Measurements from ENCODE around the gene DOCK1.

DNA sequence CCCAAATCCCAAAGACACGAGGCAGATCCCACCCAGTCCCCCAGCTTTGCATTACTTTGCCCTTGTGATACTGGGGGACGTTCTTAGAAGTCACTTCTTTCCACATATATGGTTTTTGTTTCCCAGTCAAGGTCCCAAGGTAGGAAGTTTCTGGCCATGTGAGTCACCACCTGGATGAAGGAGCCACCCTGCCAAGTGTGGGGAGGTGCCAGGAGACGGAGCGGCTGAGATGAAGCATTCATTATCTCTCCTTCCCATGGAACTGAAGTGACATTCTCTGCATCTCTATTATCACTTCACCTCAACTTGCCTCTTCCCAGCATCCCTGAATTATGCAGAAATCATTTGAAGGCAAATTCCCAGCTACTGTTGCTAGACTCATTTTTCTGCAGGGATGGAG, 427.4 kb downstream of the DOCK1 start:
- TF ChIP-seq, protein P1, sequence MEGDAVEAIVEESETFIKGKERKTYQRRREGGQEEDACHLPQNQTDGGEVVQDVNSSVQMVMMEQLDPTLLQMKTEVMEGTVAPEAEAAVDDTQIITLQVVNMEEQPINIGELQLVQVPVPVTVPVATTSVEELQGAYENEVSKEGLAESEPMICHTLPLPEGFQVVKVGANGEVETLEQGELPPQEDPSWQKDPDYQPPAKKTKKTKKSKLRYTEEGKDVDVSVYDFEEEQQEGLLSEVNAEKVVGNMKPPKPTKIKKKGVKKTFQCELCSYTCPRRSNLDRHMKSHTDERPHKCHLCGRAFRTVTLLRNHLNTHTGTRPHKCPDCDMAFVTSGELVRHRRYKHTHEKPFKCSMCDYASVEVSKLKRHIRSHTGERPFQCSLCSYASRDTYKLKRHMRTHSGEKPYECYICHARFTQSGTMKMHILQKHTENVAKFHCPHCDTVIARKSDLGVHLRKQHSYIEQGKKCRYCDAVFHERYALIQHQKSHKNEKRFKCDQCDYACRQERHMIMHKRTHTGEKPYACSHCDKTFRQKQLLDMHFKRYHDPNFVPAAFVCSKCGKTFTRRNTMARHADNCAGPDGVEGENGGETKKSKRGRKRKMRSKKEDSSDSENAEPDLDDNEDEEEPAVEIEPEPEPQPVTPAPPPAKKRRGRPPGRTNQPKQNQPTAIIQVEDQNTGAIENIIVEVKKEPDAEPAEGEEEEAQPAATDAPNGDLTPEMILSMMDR (conservative IDR thresholded peaks at IDR 0.05; ENCODE audit: low read length): no peak
- TF ChIP-seq EZH2phosphoT487 (IDR thresholded peaks at IDR 0.05; ENCODE audit: borderline replicate concordance): no peak
